H1 (cell line): ENCODE measurements around the gene GJD2. TPM values are rescaled to one million over a fixed set of nuclear protein-coding genes. Genes with fewer than 3 reads are reported as not detected.

ENCODE experiments used
- BACH1 ChIP-seq: IDR thresholded peaks from 2 replicates; pipeline ENCODE4 v1.6.1; 2012; ENCODE audit warnings: low read length, improper control_type of control experiment
- NRF1 ChIP-seq: IDR thresholded peaks from 2 replicates; pipeline ENCODE4 v1.6.1; 2011; ENCODE audit warnings: mild to moderate bottlenecking, low read depth, low read length, improper control_type of control experiment
- SAP30 ChIP-seq: fragments of 300-600 bp; sonication (generic); IDR thresholded peaks from 2 replicates; pipeline ENCODE4 v1.7.1; 2012; ENCODE audit warnings: low read length, moderate library complexity, mild to moderate bottlenecking, inconsistent platforms; ENCODE audit not compliant: insufficient read depth, insufficient replicate concordance
- polyA plus RNA-seq, 7 experiments: library from polyadenylated mRNA; depleted of rRNA in 3 of 7; stranded (reverse) in 5 of 7; unstranded in 2 of 7; fragments of >200 nt in 5 of 7; fragments of 200-250 nt in 2 of 7; gene quantifications; 1 replicate in 5 of 7; 2 replicates in 1 of 7; 4 replicates in 1 of 7; pipeline versions ENCODE4 v1.2.1 to v1.2.3, GENCODE V29; 2011 to 2013; ENCODE audit warnings: missing spikeins in 2 of 7, mixed read lengths in 2 of 7
- total RNA-seq: library from RNA; stranded (reverse); fragmentation: NEBNext Ultra II Directional; extraction: Animal tissue kit (Norgen Biotek cat#: 25700); gene quantifications from 2 replicates; pipeline ENCODE4 v1.2.1, GENCODE V29; 2021

The GJD2 gene
- total and polyA plus RNA-seq, 2 of the 8 experiments (the other 6 are each of a cell fraction or from before 2014, with no cell fraction given): 0.39 to 0.54 TPM

DNA sequence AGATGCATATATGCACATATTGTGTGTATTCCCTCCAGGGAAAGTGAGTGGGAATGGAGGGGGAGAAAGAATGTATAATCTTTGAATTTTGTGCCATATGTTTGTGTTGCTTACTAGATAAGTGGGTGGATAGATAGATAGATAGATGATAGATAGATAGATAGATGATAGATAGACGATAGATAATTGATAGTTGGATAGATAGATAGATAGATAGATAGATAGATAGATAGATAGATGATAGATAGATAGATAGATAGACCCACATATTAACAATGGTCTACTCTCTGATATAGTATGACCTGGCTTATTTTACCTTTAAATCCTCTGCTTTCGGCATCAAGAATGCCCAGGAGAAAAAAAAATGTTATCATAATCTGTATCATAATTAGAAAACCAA lies 21.2 kb downstream of the GJD2 start (continued):
- TF ChIP-seq NRF1 (no peak), BACH1 (no peak), SAP30 (no peak)
